Osteocyte (in vitro differentiated cells): ENCODE results near the gene PRKACA. TPM values are rescaled to one million over a fixed set of nuclear protein-coding genes. Genes with fewer than 3 reads are reported as not detected.

Source experiments
- DNase-seq: peaks from one replicate; pipeline ENCODE4 v3.0.0; 2021; ENCODE audit warnings: mixed read lengths; ENCODE audit not compliant: unreplicated experiment; ENCODE audit errors: extremely low spot score
- H3K27ac Mint-ChIP-seq: one replicate; pipeline ENCODE4 v1.8.0; 2021; ENCODE audit warnings: mild to moderate bottlenecking, mixed read lengths; ENCODE audit not compliant: unreplicated experiment
- H3K27me3 Mint-ChIP-seq: one replicate; pipeline ENCODE4 v1.8.0; 2021; ENCODE audit warnings: mixed read lengths; ENCODE audit not compliant: unreplicated experiment
- H3K36me3 Mint-ChIP-seq: one replicate; pipeline ENCODE4 v1.8.0; 2021; ENCODE audit warnings: mixed read lengths; ENCODE audit not compliant: unreplicated experiment
- H3K4me1 Mint-ChIP-seq: one replicate; pipeline ENCODE4 v1.8.0; 2021; ENCODE audit warnings: mixed read lengths; ENCODE audit not compliant: unreplicated experiment
- H3K4me3 Mint-ChIP-seq: one replicate; pipeline ENCODE4 v1.8.0; 2021; ENCODE audit warnings: mild to moderate bottlenecking, moderate library complexity, mixed read lengths; ENCODE audit not compliant: unreplicated experiment
- H3K9me3 Mint-ChIP-seq: one replicate; pipeline ENCODE4 v1.8.0; 2021; ENCODE audit warnings: mixed read lengths; ENCODE audit not compliant: unreplicated experiment
- CTCF ChIP-seq: fragments of 200-600 bp; sonication (generic); IDR thresholded peaks from 2 replicates; pipeline ENCODE4 v1.5.0; 2021; ENCODE audit warnings: antibody characterized with exemption, mild to moderate bottlenecking, moderate library complexity
- total RNA-seq: library from RNA; stranded (reverse); gene quantifications from 2 replicates; pipeline ENCODE4 v1.2.1, GENCODE V29; 2021

The PRKACA gene
- total RNA-seq, 1 donor from 2014 or later = 115 TPM

GRCh38 chr19:14063105-14063504, 54.5 kb downstream of the PRKACA start:
- DNase-seq = no peak
- Mint-ChIP-seq H3K27me3 (peaks cover 22% of the 10 kb centered on the region), H3K4me1 (peaks cover 4% of the 10 kb centered on the region), H3K4me3 (no peak overlapping the region), H3K27ac (no peak overlapping the region), H3K9me3 (no peaks in the 10 kb centered on the region), H3K36me3 (no peaks in the 10 kb centered on the region)
- TF ChIP-seq CTCF = no peak

- no peaks in the 10 kb centered on the region for H3K9me3 Mint-ChIP-seq
- H3K4me1 Mint-ChIP-seq = peaks cover 9% of the 10 kb centered on the region
- no peak overlapping the region for H3K27ac Mint-ChIP-seq
- H3K27me3 Mint-ChIP-seq = peaks cover 22% of the 10 kb centered on the region
- no peaks in the 10 kb centered on the region for H3K36me3 Mint-ChIP-seq
- TF ChIP-seq CTCF = no peak
- no peak overlapping the region for H3K4me3 Mint-ChIP-seq
- DNase-seq = no peak
Measured at GRCh38 chr19:14062558-14062855, 55.1 kb downstream of the PRKACA start.

GRCh38 chr19:14061751-14062557, 55.6 kb downstream of the PRKACA start, which contains the start of gene PALM3:
Gene PALM3, minus strand, starts transcription at chr19:14062076. Its CDS starts 96 bp downstream, at chr19:14061980.
- H3K4me1 Mint-ChIP-seq = peaks cover 11% of the 10 kb centered on the region
- TF ChIP-seq CTCF = no peak
- no peak within 1 kb of the TSS for H3K27ac Mint-ChIP-seq
- no peaks in the 10 kb centered on the region for H3K36me3 Mint-ChIP-seq
- DNase-seq = no peak
- no peak within 1 kb of the TSS for H3K4me3 Mint-ChIP-seq
- H3K27me3 Mint-ChIP-seq = peaks cover 22% of the 10 kb centered on the region
- H3K9me3 Mint-ChIP-seq = no peaks in the 10 kb centered on the region

- no peak overlapping the region for H3K4me3 Mint-ChIP-seq
Measured at GRCh38 chr19:14061081-14061749, 56.3 kb downstream of the PRKACA start.

More at GRCh38 chr19:14061081-14061749, 56.3 kb downstream of the PRKACA start:
- Mint-ChIP-seq H3K9me3 (no peaks in the 10 kb centered on the region), H3K4me1 (peaks cover 12% of the 10 kb centered on the region), H3K36me3 (no peaks in the 10 kb centered on the region), H3K27me3 (peaks cover 17% of the 10 kb centered on the region), H3K27ac (no peak overlapping the region)
- TF ChIP-seq CTCF = no peak
- DNase-seq = no peak
